Melanocyte of skin (primary cell): ENCODE results near the gene PDCD6IP. TPM values are rescaled to one million over a fixed set of nuclear protein-coding genes. Genes with fewer than 3 reads are reported as not detected.

Experiments
- total RNA-seq, 2 donors: library from RNA; depleted of rRNA; stranded (reverse); fragments of >200 nt; gene quantifications; 2 replicates each; pipeline ENCODE4 v1.2.3, GENCODE V29; 2012

Gene PDCD6IP
- 100 to 1,000 TPM; 172 to 200 TPM for total RNA-seq

GRCh38 chr3:33798418-33799201 is at the start of gene PDCD6IP:
Gene PDCD6IP, plus strand, starts transcription at chr3:33798630. Its CDS starts 99 bp downstream, at chr3:33798729.

Other genes with a start within 250 kb of the PDCD6IP start
- gene CLASP2, start 80.4 kb upstream of the PDCD6IP start, total RNA-seq: 10 to 100 TPM; 77.3 to 86.0 TPM